Keratinocyte (primary cell): ENCODE measurements around the gene GNB1L. TPM values are rescaled to one million over a fixed set of nuclear protein-coding genes. Genes with fewer than 3 reads are reported as not detected.

Source experiments
- DNase-seq: peaks from one replicate; pipeline ENCODE4 v3.0.0-alpha.2; 2011; ENCODE audit warnings: low read depth, missing footprints, low spot score
- FAIRE-seq: peaks from 2 replicates; lab custom pipeline; 2011; peaks lifted over from hg19 to GRCh38; lab: Jason Lieb, UNC
- H2AFZ ChIP-seq: 2 replicates; pipeline ENCODE4 v1.6.0; 2012; ENCODE audit warnings: low read length, control low read depth, inconsistent platforms; ENCODE audit not compliant: control insufficient read depth
- H3K27ac ChIP-seq: 2 replicates; pipeline ENCODE4 v1.5.1; 2011; ENCODE audit warnings: low read length; ENCODE audit not compliant: control insufficient read depth, insufficient read depth
- H3K27me3 ChIP-seq: 3 replicates; pipeline ENCODE4 v1.6.0; 2011; ENCODE audit warnings: low read length; ENCODE audit not compliant: control insufficient read depth, insufficient read depth; ENCODE audit errors: extremely low read depth
- H3K36me3 ChIP-seq, 2 experiments: 2 replicates in 1 of 2; 3 replicates in 1 of 2; pipeline ENCODE4 v1.5.1; 2011; ENCODE audit warnings: low read length in 2 of 2, mild to moderate bottlenecking in 1 of 2; ENCODE audit not compliant: control insufficient read depth in 2 of 2, insufficient read depth in 2 of 2; ENCODE audit errors: extremely low read depth in 1 of 2
- H3K4me1 ChIP-seq: 3 replicates; pipeline ENCODE4 v1.5.1; 2011; ENCODE audit warnings: low read length; ENCODE audit not compliant: control insufficient read depth, insufficient read depth; ENCODE audit errors: extremely low read depth
- H3K4me2 ChIP-seq: 3 replicates; pipeline ENCODE4 v1.6.0; 2011; ENCODE audit warnings: low read depth, low read length; ENCODE audit not compliant: control insufficient read depth, insufficient read depth; ENCODE audit errors: extremely low read depth
- H3K4me3 ChIP-seq, 3 experiments: fragments of 200-600 bp in 1 of 3; sonication (generic) in 1 of 3; 2 replicates in 2 of 3; 3 replicates in 1 of 3; pipeline ENCODE4 v1.5.1; 2011 to 2016; ENCODE audit warnings: low read length in 3 of 3, mild to moderate bottlenecking in 3 of 3, control low read depth in 2 of 3, inconsistent platforms in 1 of 3, low read depth in 1 of 3, mixed read lengths in 1 of 3, mixed run types in 1 of 3, moderate library complexity in 1 of 3; ENCODE audit not compliant: control insufficient read depth in 2 of 3, insufficient read depth in 2 of 3; ENCODE audit errors: extremely low read depth in 1 of 3
- H3K79me2 ChIP-seq: 2 replicates; pipeline ENCODE4 v1.6.0; 2012; ENCODE audit warnings: low read length; ENCODE audit not compliant: control insufficient read depth, insufficient read depth
- H3K9ac ChIP-seq: 3 replicates; pipeline ENCODE4 v1.6.0; 2011; ENCODE audit warnings: low read length; ENCODE audit not compliant: control insufficient read depth, insufficient read depth; ENCODE audit errors: extremely low read depth
- H3K9me1 ChIP-seq: 3 replicates; pipeline ENCODE4 v1.6.0; 2011; ENCODE audit warnings: low read length; ENCODE audit not compliant: control insufficient read depth, insufficient read depth; ENCODE audit errors: extremely low read depth
- H3K9me3 ChIP-seq: 2 replicates; pipeline ENCODE4 v1.5.1; 2012; ENCODE audit warnings: low read depth, low read length; ENCODE audit not compliant: control insufficient read depth
- H4K20me1 ChIP-seq: 3 replicates; pipeline ENCODE4 v1.6.0; 2011; ENCODE audit warnings: low read length; ENCODE audit not compliant: control insufficient read depth, insufficient read depth; ENCODE audit errors: extremely low read depth
- EZH2 ChIP-seq: IDR thresholded peaks from one replicate; pipeline ENCODE4 v1.6.1; 2012; ENCODE audit warnings: inconsistent platforms, mild to moderate bottlenecking, low read length, moderate library complexity
- dilution Hi-C: fragments of 300-500 bp; cut with MboI; formaldehyde crosslinking; loops from one replicate; pipeline ENCODE4 v1.7.0; 2020; ENCODE audit warnings: low sequenced_read_pairs; ENCODE audit not compliant: extremely low pct_ligation_motif_present
- polyA plus RNA-seq, 5 experiments: library from polyadenylated mRNA; depleted of rRNA in 3 of 5; stranded (reverse) in 3 of 5; stranded (forward) in 1 of 5; unstranded in 1 of 5; fragments of >200 nt; gene quantifications; 1 replicate in 1 of 5; 2 replicates in 3 of 5; 3 replicates in 1 of 5; pipeline versions ENCODE4 v1.2.1 to v1.2.3, GENCODE V29; 2011 to 2012; ENCODE audit warnings: missing spikeins in 2 of 5, low read depth in 1 of 5, low replicate concordance in 1 of 5
- TF ChIP-seq, protein P1 (sequence below), 3 experiments: IDR thresholded peaks in 1 of 3; conservative IDR thresholded peaks in 1 of 3; optimal IDR thresholded peaks in 1 of 3; 2 replicates in 2 of 3; 3 replicates in 1 of 3; pipeline versions ENCODE3 to v1.5.1; 2011; ENCODE audit warnings: low read length in 3 of 3, mild to moderate bottlenecking in 3 of 3, moderate library complexity in 2 of 3, control low read depth in 1 of 3, inconsistent platforms in 1 of 3; ENCODE audit not compliant: insufficient read depth in 2 of 3; ENCODE audit errors: extremely low read depth in 1 of 3

GNB1L gene
- polyA plus RNA-seq, 1 donor (not counting 4 experiments of a cell fraction or from before 2014, with no cell fraction given) = 2.0 TPM

GRCh38 chr22:19879992-19880785 is 25.5 kb upstream of the GNB1L start:
- peaks cover 43% of the 10 kb centered on the region for H3K4me1 ChIP-seq
- H4K20me1 ChIP-seq = no peaks in the 10 kb centered on the region
- peak overlapping the region; percentile 69 for H3K27ac ChIP-seq
- H2AFZ ChIP-seq = no peak overlapping the region
- no peaks in the 10 kb centered on the region for H3K27me3 ChIP-seq
- H3K4me3 ChIP-seq = no peak overlapping the region
- DNase-seq (no peak), FAIRE-seq (no peak)
- peak overlapping the region; percentile 55 for H3K4me2 ChIP-seq
- H3K36me3 ChIP-seq = no peaks in the 10 kb centered on the region
- H3K79me2 ChIP-seq = peaks cover 8% of the 10 kb centered on the region
- dilution Hi-C loops = no loop called here
- no peaks in the 10 kb centered on the region for H3K9me1 ChIP-seq
- peak overlapping the region; percentile 45 for H3K9ac ChIP-seq
- H3K9me3 ChIP-seq = no peaks in the 10 kb centered on the region
- TF ChIP-seq EZH2 = no peak
- TF ChIP-seq, protein P1, sequence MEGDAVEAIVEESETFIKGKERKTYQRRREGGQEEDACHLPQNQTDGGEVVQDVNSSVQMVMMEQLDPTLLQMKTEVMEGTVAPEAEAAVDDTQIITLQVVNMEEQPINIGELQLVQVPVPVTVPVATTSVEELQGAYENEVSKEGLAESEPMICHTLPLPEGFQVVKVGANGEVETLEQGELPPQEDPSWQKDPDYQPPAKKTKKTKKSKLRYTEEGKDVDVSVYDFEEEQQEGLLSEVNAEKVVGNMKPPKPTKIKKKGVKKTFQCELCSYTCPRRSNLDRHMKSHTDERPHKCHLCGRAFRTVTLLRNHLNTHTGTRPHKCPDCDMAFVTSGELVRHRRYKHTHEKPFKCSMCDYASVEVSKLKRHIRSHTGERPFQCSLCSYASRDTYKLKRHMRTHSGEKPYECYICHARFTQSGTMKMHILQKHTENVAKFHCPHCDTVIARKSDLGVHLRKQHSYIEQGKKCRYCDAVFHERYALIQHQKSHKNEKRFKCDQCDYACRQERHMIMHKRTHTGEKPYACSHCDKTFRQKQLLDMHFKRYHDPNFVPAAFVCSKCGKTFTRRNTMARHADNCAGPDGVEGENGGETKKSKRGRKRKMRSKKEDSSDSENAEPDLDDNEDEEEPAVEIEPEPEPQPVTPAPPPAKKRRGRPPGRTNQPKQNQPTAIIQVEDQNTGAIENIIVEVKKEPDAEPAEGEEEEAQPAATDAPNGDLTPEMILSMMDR (optimal IDR thresholded peaks at IDR 0.05 in 1 of 3, IDR thresholded peaks at IDR 0.05 in 1 of 3, conservative IDR thresholded peaks at IDR 0.05 in 1 of 3; ENCODE audit: extremely low read depth in 1 of 3, insufficient read depth in 2 of 3, low read length in 3 of 3) = no peak

DNA sequence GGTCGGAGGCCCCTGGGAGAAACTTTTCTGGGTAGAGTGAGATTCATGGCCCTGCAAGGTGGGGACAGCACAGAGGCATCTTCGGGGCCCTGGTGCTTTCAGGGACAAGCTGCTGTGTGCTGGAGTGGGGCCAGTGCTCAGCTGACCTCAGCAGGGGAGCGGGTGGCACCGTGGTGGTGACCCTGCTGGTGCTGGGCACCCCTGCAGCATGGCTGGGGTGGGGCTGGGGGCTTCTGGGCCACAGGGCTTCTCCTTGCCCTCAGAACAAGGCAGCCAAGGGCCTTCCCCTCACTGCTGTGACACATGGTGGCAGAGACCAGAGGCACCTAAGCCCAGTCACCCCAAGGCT is 24.9 kb upstream of the GNB1L start:
- H3K9ac ChIP-seq = no peak overlapping the region
- no peaks in the 10 kb centered on the region for H3K36me3 ChIP-seq
- H3K9me3 ChIP-seq = no peaks in the 10 kb centered on the region
- H3K4me3 ChIP-seq = no peak overlapping the region
- no peak for DNase-seq
- peak overlapping the region; percentile 20 for H3K27ac ChIP-seq
- TF ChIP-seq, protein P1 (optimal IDR thresholded peaks at IDR 0.05 in 1 of 3, IDR thresholded peaks at IDR 0.05 in 1 of 3, conservative IDR thresholded peaks at IDR 0.05 in 1 of 3; ENCODE audit: extremely low read depth in 1 of 3, insufficient read depth in 2 of 3, low read length in 3 of 3) = no peak
- no peak for TF ChIP-seq EZH2
- H3K4me1 ChIP-seq = peaks cover 49% of the 10 kb centered on the region
- peak overlapping the region; percentile 27 for H3K4me2 ChIP-seq
- no peaks in the 10 kb centered on the region for H3K9me1 ChIP-seq
- H4K20me1 ChIP-seq = no peaks in the 10 kb centered on the region
- H2AFZ ChIP-seq = no peak overlapping the region
- dilution Hi-C loops = no loop called here
- H3K79me2 ChIP-seq = peaks cover 8% of the 10 kb centered on the region
- FAIRE-seq = no peak
- no peaks in the 10 kb centered on the region for H3K27me3 ChIP-seq
